HTERT RPE-1 (cell line): ENCODE data around the gene NEAT1.

ENCODE experiments used
- in situ Hi-C: fragments of 300-500 bp; cut with MboI; formaldehyde crosslinking; loops from 4 replicates; pipeline ENCODE4 v1.14.3; 2020; ENCODE audit warnings: low sequenced_read_pairs

The NEAT1 gene

GRCh38 chr11:65422633-65423515 lies at the start of gene NEAT1:
TSS of gene NEAT1 (plus strand) at chr11:65422798.
- in situ Hi-C loops = no loop called here

GRCh38 chr11:65373839-65374580 lies 48.6 kb upstream of the NEAT1 start:
- in situ Hi-C loops = no loop called here

- in situ Hi-C loops = no loop called here
These were observed 47.6 kb upstream of the NEAT1 start for GRCh38 chr11:65375012-65375411.

- in situ Hi-C loops = no loop called here
These were observed 46.4 kb upstream of the NEAT1 start for GRCh38 chr11:65376138-65376713.

GRCh38 chr11:65377036-65377435 lies 45.6 kb upstream of the NEAT1 start:
- in situ Hi-C loops = no loop called here

- in situ Hi-C loops = no loop called here
These were observed 44.8 kb upstream of the NEAT1 start for GRCh38 chr11:65377777-65378176.

GRCh38 chr11:65378208-65378927 lies 44.2 kb upstream of the NEAT1 start:
- in situ Hi-C loops = no loop called here

- in situ Hi-C loops = no loop called here
These were observed 43.5 kb upstream of the NEAT1 start for GRCh38 chr11:65378928-65379638.

- in situ Hi-C loops = no loop called here
These were observed 42.7 kb upstream of the NEAT1 start for GRCh38 chr11:65379698-65380459.

- in situ Hi-C loops = no loop called here
These were observed 42.0 kb upstream of the NEAT1 start for GRCh38 chr11:65380460-65381119.

GRCh38 chr11:65381716-65382032 lies 40.9 kb upstream of the NEAT1 start:
- in situ Hi-C loops = no loop called here

- in situ Hi-C loops = no loop called here
These were observed 40.4 kb upstream of the NEAT1 start, which contains the start of gene SLC25A45 for GRCh38 chr11:65382033-65382803. TSS of gene SLC25A45 (minus strand) at chr11:65382646. CDS start at chr11:65381951, 695 bp downstream.

GRCh38 chr11:65382804-65383368 lies 39.7 kb upstream of the NEAT1 start:
- in situ Hi-C loops = no loop called here

GRCh38 chr11:65383778-65384177 lies 38.8 kb upstream of the NEAT1 start:
- in situ Hi-C loops = no loop called here

- in situ Hi-C loops = no loop called here
These were observed 38.2 kb upstream of the NEAT1 start for GRCh38 chr11:65384301-65384889.

- in situ Hi-C loops = no loop called here
These were observed 36.1 kb upstream of the NEAT1 start, which contains the start of gene FRMD8 for GRCh38 chr11:65386307-65387140. TSS of gene FRMD8 (plus strand) at chr11:65386637. CDS start at chr11:65387037, 400 bp downstream.

GRCh38 chr11:65388731-65389130 lies 33.9 kb upstream of the NEAT1 start:
- in situ Hi-C loops = no loop called here
